GM12865 (cell line): Measurements from ENCODE around the gene TMED8.
"Not testable (repeated sequence)": the region's sequence is repeated elsewhere in the genome, so short reads cannot be mapped to it uniquely, and the experiment has no call there.

ENCODE experiments used
- DNase-seq: peaks from one replicate; pipeline ENCODE4 v3.0.0; 2010; ENCODE audit warnings: low read depth
- H3K4me3 ChIP-seq: 2 replicates; pipeline ENCODE4 v1.5.1; 2011; ENCODE audit warnings: mild to moderate bottlenecking, low read depth, low read length, control low read depth
- CTCF ChIP-seq: IDR thresholded peaks from 2 replicates; pipeline ENCODE4 v1.5.1; 2011; ENCODE audit warnings: low read length, control low read depth, low read depth, inconsistent platforms; ENCODE audit not compliant: insufficient read depth; ENCODE audit errors: missing control alignments

TMED8 gene

GRCh38 chr14:77344377-77344996 lies 32.4 kb downstream of the TMED8 start:
- DNase-seq, result no peak
- no peak for TF ChIP-seq CTCF
- no peak overlapping the region for H3K4me3 ChIP-seq

- no peak for DNase-seq
- TF ChIP-seq CTCF, result no peak
- H3K4me3 ChIP-seq, result no peak overlapping the region
These were observed 33.2 kb downstream of the TMED8 start for GRCh38 chr14:77343662-77344061.

- no peak for DNase-seq
- no peak for TF ChIP-seq CTCF
- H3K4me3 ChIP-seq, result no peak overlapping the region
These were observed 34.0 kb downstream of the TMED8 start for GRCh38 chr14:77342726-77343397.

GRCh38 chr14:77340389-77340788 lies 36.5 kb downstream of the TMED8 start:
- H3K4me3 ChIP-seq, result no peak overlapping the region
- no peak for DNase-seq
- no peak for TF ChIP-seq CTCF

DNA sequence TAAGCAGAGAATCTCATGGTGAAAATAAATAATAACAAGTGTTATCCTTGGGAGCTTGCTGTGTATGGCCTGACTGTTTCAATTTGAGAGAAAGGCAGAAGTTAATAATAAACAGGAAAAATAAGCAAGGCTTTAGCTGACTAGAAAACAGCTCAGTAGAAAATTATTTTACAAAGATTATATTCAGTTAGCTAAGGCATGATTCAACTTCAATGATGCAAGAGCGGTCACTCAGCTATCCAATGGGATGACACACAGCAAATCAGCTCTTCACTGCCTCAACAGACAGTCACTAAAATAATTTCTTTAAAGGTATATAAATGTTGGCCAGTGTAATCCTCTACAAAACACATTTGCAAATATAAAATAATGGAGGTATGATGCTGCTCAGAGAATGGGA lies 37.5 kb downstream of the TMED8 start:
- no peak overlapping the region for H3K4me3 ChIP-seq
- no peak for TF ChIP-seq CTCF
- DNase-seq, result no peak

- H3K4me3 ChIP-seq, result no peak overlapping the region
- DNase-seq, result no peak
- TF ChIP-seq CTCF, result no peak
These were observed 38.6 kb downstream of the TMED8 start for GRCh38 chr14:77338302-77338701.

GRCh38 chr14:77337880-77338279 lies 39.0 kb downstream of the TMED8 start:
- H3K4me3 ChIP-seq, result no peak overlapping the region
- DNase-seq, result no peak
- no peak for TF ChIP-seq CTCF

DNA sequence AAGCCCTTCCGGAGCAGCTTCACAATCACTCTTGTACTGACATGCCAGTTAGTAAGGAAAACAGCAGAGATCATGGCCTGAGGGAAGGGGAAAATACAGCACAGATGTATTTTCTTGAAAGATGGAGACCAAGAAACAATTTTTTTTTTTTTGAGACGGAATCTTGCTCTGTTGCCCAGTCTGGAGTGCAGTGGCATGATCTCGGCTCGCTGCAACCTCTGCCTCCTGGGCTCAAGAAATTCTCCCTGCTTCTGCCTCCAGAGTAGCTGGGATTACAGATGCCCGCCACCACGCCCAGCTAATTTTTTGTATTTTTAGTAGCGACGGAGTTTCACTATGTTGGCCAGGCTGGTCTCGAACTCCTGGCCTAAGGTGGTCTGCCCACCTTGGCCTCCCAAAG lies 39.6 kb downstream of the TMED8 start:
- not testable (repeated sequence) for H3K4me3 ChIP-seq, DNase-seq
